ENCODE results near the gene PARVA. TPM values are rescaled to one million over a fixed set of nuclear protein-coding genes. Genes with fewer than 3 reads are reported as not detected.

PARVA gene
- total RNA-seq, 1 donor from 2014 or later: 15.0 TPM

- DNase-seq: no peak
Observed at GRCh38 chr11:12496181-12497025, 119.0 kb downstream of the PARVA start.

GRCh38 chr11:12497431-12497830 is 120.1 kb downstream of the PARVA start:
- TF ChIP-seq CTCF (IDR thresholded peaks at IDR 0.05; ENCODE audit: partially characterized antibody, unreplicated experiment): no peak
- no peak overlapping the region for H3K4me3 Mint-ChIP-seq (ENCODE audit: unreplicated experiment)
- DNase-seq: no peak
- H3K27ac Mint-ChIP-seq (ENCODE audit: unreplicated experiment): no peak overlapping the region
- no peaks in the 10 kb centered on the region for H3K36me3 Mint-ChIP-seq (ENCODE audit: unreplicated experiment)
- H3K9me3 Mint-ChIP-seq (ENCODE audit: unreplicated experiment): peaks cover 4% of the 10 kb centered on the region
- peaks cover 2% of the 10 kb centered on the region for H3K27me3 Mint-ChIP-seq (ENCODE audit: unreplicated experiment)
- peaks cover 28% of the 10 kb centered on the region for H3K4me1 Mint-ChIP-seq (ENCODE audit: low read depth, unreplicated experiment)

More at GRCh38 chr11:12496181-12497025, 119.0 kb downstream of the PARVA start:
- Mint-ChIP-seq H3K27me3 (ENCODE audit: unreplicated experiment) (peaks cover 2% of the 10 kb centered on the region), H3K27ac (ENCODE audit: unreplicated experiment) (no peak overlapping the region), H3K4me3 (ENCODE audit: unreplicated experiment) (no peak overlapping the region), H3K36me3 (ENCODE audit: unreplicated experiment) (no peaks in the 10 kb centered on the region), H3K4me1 (ENCODE audit: low read depth, unreplicated experiment) (peaks cover 19% of the 10 kb centered on the region), H3K9me3 (ENCODE audit: unreplicated experiment) (peaks cover 4% of the 10 kb centered on the region)
- no peak for TF ChIP-seq CTCF (IDR thresholded peaks at IDR 0.05; ENCODE audit: partially characterized antibody, unreplicated experiment)

- no peak for TF ChIP-seq CTCF (IDR thresholded peaks at IDR 0.05; ENCODE audit: partially characterized antibody, unreplicated experiment)
- H3K9me3 Mint-ChIP-seq (ENCODE audit: unreplicated experiment): peaks cover 7% of the 10 kb centered on the region
- DNase-seq: no peak
Observed at GRCh38 chr11:12499071-12499470, 121.7 kb downstream of the PARVA start.

GRCh38 chr11:12502046-12502445 is 124.7 kb downstream of the PARVA start:
- H3K9me3 Mint-ChIP-seq (ENCODE audit: unreplicated experiment): peaks cover 7% of the 10 kb centered on the region
- H3K4me1 Mint-ChIP-seq (ENCODE audit: low read depth, unreplicated experiment): peaks cover 26% of the 10 kb centered on the region
- H3K36me3 Mint-ChIP-seq (ENCODE audit: unreplicated experiment): no peaks in the 10 kb centered on the region
- H3K4me3 Mint-ChIP-seq (ENCODE audit: unreplicated experiment): no peak overlapping the region
- no peak overlapping the region for H3K27ac Mint-ChIP-seq (ENCODE audit: unreplicated experiment)
- DNase-seq: no peak
- H3K27me3 Mint-ChIP-seq (ENCODE audit: unreplicated experiment): peaks cover 2% of the 10 kb centered on the region
- TF ChIP-seq CTCF (IDR thresholded peaks at IDR 0.05; ENCODE audit: partially characterized antibody, unreplicated experiment): no peak

More at GRCh38 chr11:12499071-12499470, 121.7 kb downstream of the PARVA start:
- Mint-ChIP-seq H3K4me3 (ENCODE audit: unreplicated experiment) (no peak overlapping the region), H3K27me3 (ENCODE audit: unreplicated experiment) (peaks cover 2% of the 10 kb centered on the region), H3K4me1 (ENCODE audit: low read depth, unreplicated experiment) (peaks cover 32% of the 10 kb centered on the region), H3K27ac (ENCODE audit: unreplicated experiment) (no peak overlapping the region), H3K36me3 (ENCODE audit: unreplicated experiment) (no peaks in the 10 kb centered on the region)

- DNase-seq: no peak
- peaks cover 30% of the 10 kb centered on the region for H3K4me1 Mint-ChIP-seq (ENCODE audit: low read depth, unreplicated experiment)
Observed at GRCh38 chr11:12503039-12503484, 125.7 kb downstream of the PARVA start.

More at GRCh38 chr11:12503039-12503484, 125.7 kb downstream of the PARVA start:
- Mint-ChIP-seq H3K27ac (ENCODE audit: unreplicated experiment) (no peak overlapping the region), H3K9me3 (ENCODE audit: unreplicated experiment) (peaks cover 7% of the 10 kb centered on the region), H3K36me3 (ENCODE audit: unreplicated experiment) (no peaks in the 10 kb centered on the region), H3K27me3 (ENCODE audit: unreplicated experiment) (peaks cover 2% of the 10 kb centered on the region), H3K4me3 (ENCODE audit: unreplicated experiment) (no peak overlapping the region)
- TF ChIP-seq CTCF (IDR thresholded peaks at IDR 0.05; ENCODE audit: partially characterized antibody, unreplicated experiment): no peak
